HAP-1 (cell line): ENCODE data around the gene KCTD8.

ENCODE experiments used
- DNase-seq, 2 experiments: peaks; one replicate each; pipeline ENCODE4 v3.0.0-alpha.2; 2016 to 2020; ENCODE audit warnings: low spot score in 2 of 2
- H3K27me3 ChIP-seq: fragments of 250-450 bp; sonication (Bioruptor Pico); 2 replicates; pipeline ENCODE4 v1.5.1; 2020; ENCODE audit warnings: low read depth, mild to moderate bottlenecking, moderate library complexity
- H3K36me3 ChIP-seq: fragments of 250-450 bp; sonication (Bioruptor Pico); replicated peaks from 2 replicates; pipeline ENCODE4 v1.5.1; 2020; ENCODE audit warnings: mild to moderate bottlenecking
- H3K4me1 ChIP-seq: fragments of 250-450 bp; sonication (Bioruptor Pico); 2 replicates; pipeline ENCODE4 v1.5.1; 2020; ENCODE audit warnings: mild to moderate bottlenecking
- H3K4me3 ChIP-seq: fragments of 250-450 bp; sonication (Bioruptor Pico); 2 replicates; pipeline ENCODE4 v1.5.1; 2020; ENCODE audit warnings: mild to moderate bottlenecking, moderate library complexity
- H3K9me3 ChIP-seq: fragments of 250-450 bp; sonication (Bioruptor Pico); 2 replicates; pipeline ENCODE4 v1.5.1; 2020; ENCODE audit warnings: mild to moderate bottlenecking, moderate library complexity
- in situ Hi-C: fragments of 300-500 bp; cut with MboI; formaldehyde crosslinking; loops from 3 replicates; pipeline ENCODE4 v1.14.3; 2020; ENCODE audit warnings: low sequenced_read_pairs, inconsistent platforms, mixed read lengths

The KCTD8 gene

GRCh38 chr4:44448521-44449461, at the start of gene KCTD8:
Gene KCTD8, minus strand, starts transcription at chr4:44448809.
- in situ Hi-C loops, result loop anchor here (25.0 kb wide), 1 partner anchor 189 kb away; no protein-coding TSS in a partner anchor
- Histone ChIP-seq H3K4me3 (peak within 1 kb of the TSS; percentile 33), H3K27me3 (peaks cover 13% of the 10 kb centered on the region)

GRCh38 chr4:44494810-44495701, 46.4 kb upstream of the KCTD8 start:
- Histone ChIP-seq H3K36me3 (no peaks in the 10 kb centered on the region), H3K27me3 (no peaks in the 10 kb centered on the region), H3K9me3 (no peaks in the 10 kb centered on the region), H3K4me3 (no peak overlapping the region), H3K4me1 (no peaks in the 10 kb centered on the region)
- in situ Hi-C loops, result no loop called here
- no peak for DNase-seq

More at GRCh38 chr4:44448521-44449461, at the start of gene KCTD8:
- H3K9me3 ChIP-seq, result no peaks in the 10 kb centered on the region
- DNase-seq, result peak; percentile 88 to 93
- H3K36me3 ChIP-seq, result no peaks in the 10 kb centered on the region
- H3K4me1 ChIP-seq, result peaks cover 6% of the 10 kb centered on the region

- in situ Hi-C loops, result no loop called here
- Histone ChIP-seq H3K27me3 (no peaks in the 10 kb centered on the region), H3K4me1 (no peaks in the 10 kb centered on the region), H3K36me3 (no peaks in the 10 kb centered on the region), H3K9me3 (no peaks in the 10 kb centered on the region), H3K4me3 (no peak overlapping the region)
- DNase-seq, result peak; percentile 24 to 46
Measured at GRCh38 chr4:44493924-44494323, 45.3 kb upstream of the KCTD8 start.

- in situ Hi-C loops, result no loop called here
- no peaks in the 10 kb centered on the region for H3K9me3 ChIP-seq
- H3K36me3 ChIP-seq, result no peaks in the 10 kb centered on the region
- H3K27me3 ChIP-seq, result no peaks in the 10 kb centered on the region
- H3K4me3 ChIP-seq, result no peak overlapping the region
- H3K4me1 ChIP-seq, result no peaks in the 10 kb centered on the region
- no peak for DNase-seq
Measured at GRCh38 chr4:44487341-44487740, 38.7 kb upstream of the KCTD8 start.

- in situ Hi-C loops, result no loop called here
- Histone ChIP-seq H3K36me3 (no peaks in the 10 kb centered on the region), H3K4me3 (no peak overlapping the region), H3K27me3 (no peaks in the 10 kb centered on the region), H3K4me1 (no peaks in the 10 kb centered on the region), H3K9me3 (no peaks in the 10 kb centered on the region)
- DNase-seq, result no peak
Measured at GRCh38 chr4:44479731-44480130, 31.1 kb upstream of the KCTD8 start.

- in situ Hi-C loops, result no loop called here
- no peaks in the 10 kb centered on the region for H3K4me1 ChIP-seq
- H3K4me3 ChIP-seq, result no peak overlapping the region
- no peaks in the 10 kb centered on the region for H3K9me3 ChIP-seq
- no peaks in the 10 kb centered on the region for H3K36me3 ChIP-seq
- no peak for DNase-seq
- H3K27me3 ChIP-seq, result no peaks in the 10 kb centered on the region
Measured at GRCh38 chr4:44462259-44462658, 13.7 kb upstream of the KCTD8 start.

- peaks cover 13% of the 10 kb centered on the region for H3K27me3 ChIP-seq
- H3K36me3 ChIP-seq, result no peaks in the 10 kb centered on the region
- peaks cover 6% of the 10 kb centered on the region for H3K4me1 ChIP-seq
- in situ Hi-C loops, result loop anchor here (25.0 kb wide), 1 partner anchor 189 kb away; no protein-coding TSS in a partner anchor
- H3K4me3 ChIP-seq, result peak overlapping the region; percentile 33
- no peak for DNase-seq
- H3K9me3 ChIP-seq, result no peaks in the 10 kb centered on the region
Measured at GRCh38 chr4:44447563-44448504, 775 bp downstream of the KCTD8 start.

GRCh38 chr4:44446801-44447562, 1.6 kb downstream of the KCTD8 start:
- Histone ChIP-seq H3K4me1 (peaks cover 6% of the 10 kb centered on the region), H3K36me3 (no peaks in the 10 kb centered on the region), H3K27me3 (peaks cover 12% of the 10 kb centered on the region), H3K4me3 (peak overlapping the region; percentile 20), H3K9me3 (no peaks in the 10 kb centered on the region)
- in situ Hi-C loops, result loop anchor here (25.0 kb wide), 1 partner anchor 190 kb away; no protein-coding TSS in a partner anchor
- peak in 1 of 2 experiments; percentile 17 for DNase-seq

- Histone ChIP-seq H3K36me3 (no peaks in the 10 kb centered on the region), H3K9me3 (no peaks in the 10 kb centered on the region), H3K4me3 (peak overlapping the region; percentile 20), H3K27me3 (peaks cover 4% of the 10 kb centered on the region), H3K4me1 (peaks cover 6% of the 10 kb centered on the region)
- in situ Hi-C loops, result loop anchor here (25.0 kb wide), 1 partner anchor 191 kb away; no protein-coding TSS in a partner anchor
- no peak for DNase-seq
Measured at GRCh38 chr4:44446191-44446590, 2.4 kb downstream of the KCTD8 start.

- H3K9me3 ChIP-seq, result no peaks in the 10 kb centered on the region
- DNase-seq, result no peak
- in situ Hi-C loops, result loop anchor here (25.0 kb wide), 1 partner anchor 199 kb away; no protein-coding TSS in a partner anchor
- no peak overlapping the region for H3K4me3 ChIP-seq
- no peaks in the 10 kb centered on the region for H3K36me3 ChIP-seq
- no peaks in the 10 kb centered on the region for H3K27me3 ChIP-seq
- H3K4me1 ChIP-seq, result no peaks in the 10 kb centered on the region
Measured at GRCh38 chr4:44438687-44439086, 9.9 kb downstream of the KCTD8 start.

GRCh38 chr4:44434247-44434646, 14.4 kb downstream of the KCTD8 start:
- DNase-seq, result no peak
- in situ Hi-C loops, result loop anchor here (25.0 kb wide), 1 partner anchor 203 kb away; no protein-coding TSS in a partner anchor
- H3K36me3 ChIP-seq, result no peaks in the 10 kb centered on the region
- H3K4me1 ChIP-seq, result no peaks in the 10 kb centered on the region
- H3K9me3 ChIP-seq, result no peaks in the 10 kb centered on the region
- no peak overlapping the region for H3K4me3 ChIP-seq
- no peaks in the 10 kb centered on the region for H3K27me3 ChIP-seq

- in situ Hi-C loops, result loop anchor here (25.0 kb wide), 1 partner anchor 212 kb away; no protein-coding TSS in a partner anchor
- H3K9me3 ChIP-seq, result no peaks in the 10 kb centered on the region
- no peak overlapping the region for H3K4me3 ChIP-seq
- H3K4me1 ChIP-seq, result no peaks in the 10 kb centered on the region
- no peaks in the 10 kb centered on the region; the same call in 1 of the 2 replicates for H3K27me3 ChIP-seq
- peak; percentile 15 to 55 for DNase-seq
- no peaks in the 10 kb centered on the region for H3K36me3 ChIP-seq
Measured at GRCh38 chr4:44425614-44426208, 22.9 kb downstream of the KCTD8 start.
